ENCODE data around the gene CAMK2D.

- TF ChIP-seq BACH2 (CRISPR knock-in tag; IDR thresholded peaks at IDR 0.05; ENCODE audit: borderline replicate concordance) (no peak), RARB (CRISPR knock-in tag; IDR thresholded peaks at IDR 0.05) (no peak), ZFP3 (CRISPR knock-in tag; IDR thresholded peaks at IDR 0.05) (no peak), CSDC2 (CRISPR knock-in tag; IDR thresholded peaks at IDR 0.05) (no peak), POU6F1 (CRISPR knock-in tag; IDR thresholded peaks at IDR 0.05; ENCODE audit: borderline replicate concordance, low read depth) (no peak), ARNTL (CRISPR knock-in tag; IDR thresholded peaks at IDR 0.05; ENCODE audit: borderline replicate concordance, low read depth) (no peak), ZNF565 (CRISPR knock-in tag; conservative IDR thresholded peaks at IDR 0.05; ENCODE audit: low read depth) (no peak), ZNF8 (CRISPR knock-in tag; IDR thresholded peaks at IDR 0.05) (no peak)
These were observed 82.9 kb downstream of the CAMK2D start for GRCh38 chr4:113678641-113679040.
